Vagina (tissue), 2 donors: ENCODE data around the gene RNU6-1. TPM values are rescaled to one million over a fixed set of nuclear protein-coding genes. Genes with fewer than 3 reads are reported as not detected.

Experiments used
- DNase-seq, 2 donors: peaks; one replicate each; pipeline ENCODE4 v3.0.0-alpha.2; 2017; ENCODE audit errors: extremely low spot score in 2 of 2
- H3K27ac ChIP-seq: fragments of 200-600 bp; sonication (generic); one replicate; pipeline ENCODE4 v1.5.1; 2019
- H3K27me3 ChIP-seq: fragments of 200-600 bp; sonication (generic); one replicate; pipeline ENCODE4 v1.5.1; 2019
- H3K36me3 ChIP-seq, 2 donors: fragments of 200-600 bp; sonication (generic); one replicate each; pipeline ENCODE4 v1.5.1; 2017 to 2019
- H3K4me1 ChIP-seq: fragments of 200-600 bp; sonication (generic); one replicate; pipeline ENCODE4 v1.5.1; 2019
- H3K4me3 ChIP-seq, 2 donors: fragments of 200-600 bp; sonication (generic); 1 replicate in 1 of 2; 2 replicates in 1 of 2; pipeline ENCODE4 v1.5.1; 2016 to 2019
- H3K9me3 ChIP-seq: fragments of 200-600 bp; sonication (generic); one replicate; pipeline ENCODE4 v1.5.1; 2019
- CTCF ChIP-seq, 3 experiments: fragments of 450-650 bp in 2 of 3; fragments of 200-600 bp in 1 of 3; sonication (generic) in 1 of 3; IDR thresholded peaks; one replicate each; pipeline ENCODE4 v1.5.1; 2017 to 2019; ENCODE audit warnings: antibody characterized with exemption in 3 of 3, mild to moderate bottlenecking in 2 of 3, moderate library complexity in 2 of 3
- POLR2A ChIP-seq, 2 donors: fragments of 450-650 bp; IDR thresholded peaks; one replicate each; pipeline ENCODE4 v1.6.1; 2017; ENCODE audit warnings: antibody characterized with exemption in 2 of 2, mild to moderate bottlenecking in 2 of 2, moderate library complexity in 2 of 2
- POLR2AphosphoS5 ChIP-seq, 2 donors: sonication (generic); formaldehyde crosslinking; IDR thresholded peaks; one replicate each; pipeline ENCODE4 v1.9.0; 2017; ENCODE audit warnings: antibody characterized with exemption in 2 of 2, mild to moderate bottlenecking in 2 of 2, low read depth in 1 of 2; ENCODE audit not compliant: insufficient read depth in 1 of 2
- intact Hi-C: fragments of 100-400 bp; cut with DNase I; formaldehyde crosslinking; loops from one replicate; pipeline ENCODE4 v1.15.1; 2023
- small RNA-seq: library from RNA; depleted of rRNA; stranded (forward); fragments of <200 nt; gene quantifications from one replicate; pipeline ENCODE3, GENCODE V24; 2016
- total RNA-seq: library from RNA; depleted of rRNA; stranded (reverse); fragments of >200 nt; gene quantifications from one replicate; pipeline ENCODE4 v1.2.3, GENCODE V29; 2016

RNU6-1 gene
- total RNA-seq, 1 donor from 2014 or later = not detected

DNA sequence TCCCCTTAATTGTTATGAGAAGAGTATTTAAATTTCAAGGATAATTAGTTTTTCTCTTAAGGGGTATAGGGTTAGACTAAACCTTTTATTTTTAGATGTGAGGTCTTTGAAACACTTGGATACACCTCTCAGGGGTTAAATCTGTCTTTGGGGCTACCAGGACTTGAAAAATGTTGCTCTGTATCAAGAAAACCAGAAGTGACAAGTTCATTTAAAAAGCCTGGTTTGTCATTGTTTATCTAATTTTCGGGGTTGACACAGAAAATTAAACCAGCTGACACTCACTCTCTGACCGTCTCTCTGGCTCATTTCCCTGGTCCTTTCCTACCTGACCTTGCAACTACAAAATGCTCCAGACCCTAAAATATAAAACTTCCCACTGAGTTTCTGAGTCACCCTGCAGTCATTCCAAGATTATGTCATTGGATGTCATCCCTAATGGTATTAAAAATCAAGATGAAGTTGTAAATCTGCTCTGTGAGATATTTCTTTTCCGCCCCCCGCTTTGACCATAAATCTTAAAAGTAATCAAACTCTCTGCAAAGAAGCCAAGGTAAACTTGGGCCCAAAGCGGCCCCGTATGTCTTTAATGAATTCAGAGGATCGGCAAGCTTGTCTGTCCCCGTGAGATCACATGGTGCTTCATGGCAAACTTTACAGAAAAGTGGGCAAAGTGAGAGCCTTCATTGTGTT, 47.4 kb downstream of the RNU6-1 start:
- intact Hi-C loops = no loop called here
- DNase-seq = no peak
- H3K9me3 ChIP-seq = peaks cover 4% of the 10 kb centered on the region
- no peak overlapping the region for H3K4me3 ChIP-seq
- H3K27me3 ChIP-seq = no peaks in the 10 kb centered on the region
- no peak overlapping the region for H3K27ac ChIP-seq
- H3K36me3 ChIP-seq = no peaks in the 10 kb centered on the region
- TF ChIP-seq POLR2A (IDR thresholded peaks at IDR 0.05) = no peak
- no peak for TF ChIP-seq POLR2AphosphoS5 (IDR thresholded peaks at IDR 0.05; ENCODE audit: insufficient read depth in 1 of 2, low read depth in 1 of 2)
- no peak for TF ChIP-seq CTCF (IDR thresholded peaks at IDR 0.05)
- no peaks in the 10 kb centered on the region for H3K4me1 ChIP-seq

DNA sequence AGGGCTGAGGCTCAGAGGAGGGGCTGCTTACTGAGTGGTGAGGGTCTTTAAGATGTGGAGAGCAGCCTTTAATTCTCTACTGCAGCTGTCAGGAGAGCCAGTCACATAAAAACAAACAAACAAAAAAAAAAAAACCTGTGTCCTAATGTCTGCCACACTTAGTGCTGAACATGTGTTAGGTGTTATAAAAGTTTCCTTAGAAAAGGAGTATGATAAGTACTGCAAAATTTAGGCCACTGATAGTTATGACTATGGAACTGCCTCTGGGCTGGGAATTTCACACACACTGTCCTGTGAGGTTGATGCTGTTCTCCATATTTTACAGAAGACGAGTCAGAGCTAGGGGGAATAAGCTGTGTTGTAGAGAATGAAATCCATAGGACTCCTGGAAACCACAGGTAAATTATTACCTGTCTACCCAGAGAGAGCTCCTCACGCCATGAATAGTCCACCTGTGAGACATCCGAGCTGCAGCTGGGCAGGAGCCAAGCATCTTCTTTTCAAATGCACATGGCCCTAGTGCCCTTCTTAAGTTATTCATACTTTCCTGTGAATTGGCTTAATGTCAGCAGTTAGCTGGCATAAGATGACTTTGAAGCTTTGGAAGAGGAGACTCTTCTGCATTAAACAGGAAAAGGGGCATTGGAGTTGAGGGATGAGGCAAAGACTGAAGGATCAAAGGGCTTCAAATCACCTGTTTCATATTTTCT, 49.1 kb downstream of the RNU6-1 start:
- no peaks in the 10 kb centered on the region for H3K36me3 ChIP-seq
- no peak overlapping the region for H3K4me3 ChIP-seq
- intact Hi-C loops = no loop called here
- H3K27me3 ChIP-seq = no peaks in the 10 kb centered on the region
- DNase-seq = no peak
- H3K4me1 ChIP-seq = no peaks in the 10 kb centered on the region
- peaks cover 4% of the 10 kb centered on the region for H3K9me3 ChIP-seq
- TF ChIP-seq CTCF (IDR thresholded peaks at IDR 0.05) = no peak
- no peak overlapping the region for H3K27ac ChIP-seq

Small RNA genes lying within 50 kb of the gene (small RNA-seq; reads per million reads assigned to genes)
- not detected for gene RNU6-1

Other genes starting within 250 kb of the RNU6-1 start
- gene SKOR1, start 14.5 kb downstream of the RNU6-1 start, total RNA-seq = 0.25 TPM
- 88.1 TPM for gene PIAS1, start 214.3 kb upstream of the RNU6-1 start, total RNA-seq